PC-3 (cell line): ENCODE data around the gene MACROD2.

Experiments used
- CTCF ChIP-seq: fragments of 300-600 bp; sonication (generic); conservative IDR thresholded peaks from 2 replicates; pipeline ENCODE4 v1.5.1; 2017; ENCODE audit warnings: antibody characterized with exemption, low read depth, mild to moderate bottlenecking, low read length
- EZH2 ChIP-seq: fragments of 300-600 bp; sonication (generic); IDR thresholded peaks from one replicate; pipeline ENCODE4 v1.6.1; 2017; ENCODE audit warnings: antibody characterized with exemption, mild to moderate bottlenecking, low read length; ENCODE audit not compliant: unreplicated experiment

- TF ChIP-seq EZH2 (no peak), CTCF (no peak)
Measured at GRCh38 chr20:15319439-15319838, 1324.1 kb downstream of the MACROD2 start.
